Fibroblast of the aortic adventitia (primary cell): ENCODE data around the gene OR2W1. TPM values are rescaled to one million over a fixed set of nuclear protein-coding genes. Genes with fewer than 3 reads are reported as not detected.

ENCODE experiments used
- DNase-seq: peaks from one replicate; pipeline ENCODE4 v3.0.0-alpha.2; 2010; ENCODE audit warnings: low read depth
- H3K4me3 ChIP-seq: 2 replicates; pipeline ENCODE4 v1.5.1; 2011; ENCODE audit warnings: low read depth, mild to moderate bottlenecking, control low read depth, low read length, moderate library complexity
- CTCF ChIP-seq: IDR thresholded peaks from 2 replicates; pipeline ENCODE4 v1.5.1; 2011; ENCODE audit warnings: mild to moderate bottlenecking, low read length, control low read depth, inconsistent platforms; ENCODE audit not compliant: insufficient read depth
- total RNA-seq: library from RNA; depleted of rRNA; stranded (reverse); fragments of >200 nt; gene quantifications from 2 replicates; pipeline ENCODE4 v1.2.3, GENCODE V29; 2012; ENCODE audit warnings: low replicate concordance

The OR2W1 gene
- total RNA-seq = not detected in 2 replicates

DNA sequence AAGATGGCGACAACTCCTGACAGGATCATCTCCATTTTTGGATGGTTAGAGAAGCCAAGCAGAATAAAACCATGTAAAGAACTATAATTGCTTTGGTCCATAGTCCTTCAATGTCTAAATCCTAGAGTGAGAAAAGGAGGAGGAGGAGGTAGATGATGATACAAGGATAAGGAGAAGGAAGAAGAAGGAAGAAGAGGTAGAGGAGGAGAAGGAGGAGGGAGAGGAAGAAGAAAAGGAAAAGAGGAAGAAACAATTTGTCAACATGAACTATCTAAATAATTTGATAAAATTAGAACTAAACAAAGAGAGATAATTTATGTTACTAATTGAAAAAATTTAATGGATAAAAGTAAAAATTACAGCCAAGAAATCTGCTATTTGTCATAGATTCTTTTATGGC is at the start of gene OR2W1:
TSS of gene OR2W1 (minus strand) at position 101 of the 400 bp plus-strand sequence. CDS start at position 101, 0 bp downstream.
- TF ChIP-seq CTCF = no peak
- H3K4me3 ChIP-seq = no peak within 1 kb of the TSS
- no peak for DNase-seq

GRCh38 chr6:29092957-29093356 is 48.0 kb upstream of the OR2W1 start:
- DNase-seq = no peak
- TF ChIP-seq CTCF = no peak
- no peak overlapping the region for H3K4me3 ChIP-seq

- no peak for DNase-seq
- TF ChIP-seq CTCF = no peak
- no peak within 1 kb of the TSS for H3K4me3 ChIP-seq
Measured at GRCh38 chr6:29087213-29087612, 42.2 kb upstream of the OR2W1 start, which contains the start of gene OR2B3. Gene OR2B3, minus strand, starts transcription at chr6:29087313. Its CDS starts 65 bp downstream, at chr6:29087248.

- DNase-seq = no peak
- H3K4me3 ChIP-seq = no peak overlapping the region
- TF ChIP-seq CTCF = no peak
Measured at GRCh38 chr6:29082457-29082856, 37.5 kb upstream of the OR2W1 start.

DNA sequence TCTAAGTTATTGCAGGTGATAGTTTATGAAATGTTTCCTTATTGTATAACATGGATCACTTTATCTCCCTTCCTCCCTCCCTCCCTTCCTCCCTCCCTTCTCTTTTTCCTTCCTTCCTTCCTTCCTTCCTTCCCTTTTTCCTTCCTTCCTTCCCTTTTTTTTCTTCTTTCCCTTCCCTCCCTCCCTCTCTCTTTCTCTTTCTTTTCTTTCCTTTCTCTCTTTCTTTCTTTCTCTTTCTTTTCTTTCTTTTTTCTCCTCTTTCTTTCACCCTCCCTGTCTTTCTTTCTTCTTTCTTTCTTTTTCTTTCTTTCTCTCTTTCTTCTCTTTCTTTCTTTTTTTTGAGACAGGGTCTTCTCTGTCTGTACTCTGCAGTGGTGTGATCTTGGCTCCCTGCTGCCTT is 36.3 kb upstream of the OR2W1 start:
- TF ChIP-seq CTCF = no peak
- DNase-seq = no peak
- H3K4me3 ChIP-seq = no peak overlapping the region

DNA sequence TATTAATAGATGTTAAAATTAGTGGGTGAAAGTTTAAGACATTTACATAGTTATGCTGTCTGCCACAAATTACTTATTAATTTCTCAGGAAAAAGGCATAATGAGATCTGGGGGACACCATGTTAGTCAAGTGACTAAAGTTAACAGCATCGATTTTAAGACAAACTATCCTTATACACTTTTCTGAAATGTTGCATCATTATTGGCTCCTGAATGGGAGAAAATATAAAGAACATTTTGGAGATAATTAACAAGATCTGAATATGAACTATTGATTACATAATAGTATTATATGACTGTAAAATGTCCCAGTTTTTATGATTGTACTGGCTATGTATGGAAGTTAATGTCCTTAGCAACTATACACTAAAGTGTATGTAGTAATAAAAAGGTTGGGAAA is 34.2 kb upstream of the OR2W1 start:
- DNase-seq = no peak
- no peak overlapping the region for H3K4me3 ChIP-seq
- TF ChIP-seq CTCF = no peak
